ENCODE measurements around the gene UNC93A. TPM values are rescaled to one million over a fixed set of nuclear protein-coding genes. Genes with fewer than 3 reads are reported as not detected.

The UNC93A gene
- total RNA-seq, 1 experiment from 2014 or later = not detected

DNA sequence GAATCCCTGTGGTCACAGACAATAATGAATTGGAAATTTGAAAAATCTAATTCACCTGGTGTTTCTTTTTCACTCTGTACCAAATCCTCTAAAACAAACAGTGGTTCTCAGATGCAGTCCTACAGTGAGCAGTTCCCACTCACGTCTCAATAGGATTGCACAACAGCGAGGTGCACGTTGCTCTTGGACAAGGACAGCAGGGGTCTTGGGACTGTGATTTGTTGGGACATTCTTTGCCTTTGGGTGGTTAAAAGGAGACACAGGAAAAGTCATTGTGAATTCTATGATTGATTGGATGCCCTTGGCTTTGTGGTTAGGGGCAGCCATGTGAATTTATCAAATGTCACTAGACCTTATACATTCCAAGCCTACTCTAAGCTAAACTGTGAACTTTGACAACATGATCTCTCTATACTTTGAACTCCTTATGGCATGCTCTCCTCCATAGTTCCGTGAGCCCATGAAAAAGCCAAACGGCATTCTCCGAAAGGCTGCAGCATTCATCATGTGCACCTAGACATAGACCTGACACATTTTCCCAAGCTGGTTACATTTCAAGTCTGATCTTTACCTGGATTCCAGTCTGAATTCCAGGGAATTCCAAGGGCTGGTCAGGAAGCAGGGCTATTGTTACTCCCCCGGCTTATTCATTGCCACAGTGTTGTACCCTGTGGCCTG, 647 bp downstream of the UNC93A start:
- no peak for DNase-seq (ENCODE audit: low spot score)
- in situ Hi-C loops (cut with HindIII; ENCODE audit: low sequenced_read_pairs) = no loop called here

- DNase-seq (ENCODE audit: low spot score) = no peak
- in situ Hi-C loops (cut with HindIII; ENCODE audit: low sequenced_read_pairs) = no loop called here
Measured at GRCh38 chr6:167292301-167293087, 1.4 kb downstream of the UNC93A start.

DNA sequence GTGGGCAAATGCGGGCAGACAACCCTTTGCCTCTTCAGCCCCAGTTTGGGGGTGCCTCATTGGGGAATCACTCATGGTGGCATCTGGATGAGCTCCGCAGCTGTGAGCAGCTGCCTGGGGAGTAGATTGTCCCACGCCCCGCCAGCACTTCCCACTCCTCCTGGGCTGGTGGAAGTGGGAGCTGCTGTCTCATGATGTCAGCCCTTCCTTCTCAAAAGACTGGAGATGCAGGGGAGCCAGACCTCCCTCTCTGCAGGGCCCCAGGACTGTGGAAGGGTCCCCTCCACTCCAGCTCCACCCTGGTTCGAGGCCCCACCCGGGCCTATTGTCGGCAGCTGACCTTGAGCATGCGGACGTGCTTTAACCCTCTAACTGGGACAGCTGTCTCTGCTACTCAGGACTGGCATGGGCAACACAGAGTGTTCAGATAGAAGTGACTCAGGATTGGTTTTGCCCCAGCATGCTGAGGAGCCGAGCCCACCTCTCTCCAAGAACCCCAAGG, 2.0 kb downstream of the UNC93A start:
- in situ Hi-C loops (cut with HindIII; ENCODE audit: low sequenced_read_pairs) = no loop called here
- DNase-seq (ENCODE audit: low spot score) = no peak

- DNase-seq (ENCODE audit: low spot score) = no peak
- in situ Hi-C loops (cut with HindIII; ENCODE audit: low sequenced_read_pairs) = no loop called here
Measured at GRCh38 chr6:167293590-167294091, 2.5 kb downstream of the UNC93A start.

GRCh38 chr6:167294241-167294640, 3.1 kb downstream of the UNC93A start:
- in situ Hi-C loops (cut with HindIII; ENCODE audit: low sequenced_read_pairs) = no loop called here
- DNase-seq (ENCODE audit: low spot score) = no peak

- DNase-seq (ENCODE audit: low spot score) = no peak
- in situ Hi-C loops (cut with HindIII; ENCODE audit: low sequenced_read_pairs) = no loop called here
Measured at GRCh38 chr6:167294651-167295494, 3.8 kb downstream of the UNC93A start.

DNA sequence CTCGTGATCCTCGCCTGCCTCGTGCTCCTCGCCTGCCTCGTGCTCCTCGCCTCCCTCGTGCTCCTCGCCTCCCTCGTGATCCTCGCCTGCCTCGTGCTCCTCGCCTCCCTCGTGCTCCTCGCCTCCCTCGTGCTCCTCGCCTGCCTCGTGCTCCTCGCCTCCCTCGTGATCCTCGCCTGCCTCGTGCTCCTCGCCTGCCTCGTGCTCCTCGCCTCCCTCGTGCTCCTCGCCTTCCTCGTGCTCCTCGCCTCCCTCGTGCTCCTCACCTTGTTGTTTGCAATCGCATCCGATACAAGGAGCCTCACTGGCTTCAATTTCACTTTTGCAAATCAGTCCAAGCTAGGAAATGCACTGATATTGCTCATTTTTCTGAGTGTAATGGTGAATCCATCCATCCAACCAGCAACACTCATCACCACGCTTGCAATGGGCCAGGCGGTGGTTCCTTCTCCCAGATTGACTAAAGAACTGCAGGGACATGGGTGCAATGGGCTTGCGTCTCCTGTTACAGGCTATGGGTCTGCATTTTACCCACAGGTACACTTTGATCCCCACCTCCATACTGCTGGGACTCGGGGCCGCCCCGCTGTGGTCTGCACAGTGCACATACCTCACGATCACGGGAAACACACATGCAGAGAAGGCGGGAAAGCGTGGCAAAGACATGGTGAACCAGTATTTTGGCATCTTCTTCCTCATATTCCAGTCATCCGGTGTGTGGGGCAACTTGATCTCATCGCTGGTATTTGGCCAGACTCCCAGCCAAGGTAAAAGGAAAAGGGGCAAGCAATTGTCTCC, 4.6 kb downstream of the UNC93A start:
- DNase-seq (ENCODE audit: low spot score) = no peak
- in situ Hi-C loops (cut with HindIII; ENCODE audit: low sequenced_read_pairs) = no loop called here

DNA sequence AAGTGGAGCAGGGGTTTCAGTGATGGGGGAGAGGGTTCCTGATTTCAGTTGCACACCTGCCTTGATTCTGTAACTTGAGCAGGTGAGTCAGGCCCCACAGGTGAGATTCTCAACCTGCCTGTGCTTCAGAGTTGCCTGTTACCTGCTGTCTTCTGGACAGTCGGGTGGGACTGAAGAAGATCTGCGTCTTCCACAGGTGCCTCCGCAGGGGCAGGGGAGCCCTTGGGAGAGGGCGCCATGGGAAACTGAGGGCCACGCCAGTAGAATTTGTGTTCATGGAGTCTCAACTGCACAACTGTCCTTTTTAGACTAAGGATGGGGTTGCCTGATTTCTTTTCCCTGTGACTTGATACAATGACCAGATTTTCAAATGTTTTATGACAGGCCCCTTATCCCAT, 5.2 kb downstream of the UNC93A start:
- in situ Hi-C loops (cut with HindIII; ENCODE audit: low sequenced_read_pairs) = no loop called here
- DNase-seq (ENCODE audit: low spot score) = no peak

- no peak for DNase-seq (ENCODE audit: low spot score)
- in situ Hi-C loops (cut with HindIII; ENCODE audit: low sequenced_read_pairs) = no loop called here
Measured at GRCh38 chr6:167296902-167297301, 5.8 kb downstream of the UNC93A start.

DNA sequence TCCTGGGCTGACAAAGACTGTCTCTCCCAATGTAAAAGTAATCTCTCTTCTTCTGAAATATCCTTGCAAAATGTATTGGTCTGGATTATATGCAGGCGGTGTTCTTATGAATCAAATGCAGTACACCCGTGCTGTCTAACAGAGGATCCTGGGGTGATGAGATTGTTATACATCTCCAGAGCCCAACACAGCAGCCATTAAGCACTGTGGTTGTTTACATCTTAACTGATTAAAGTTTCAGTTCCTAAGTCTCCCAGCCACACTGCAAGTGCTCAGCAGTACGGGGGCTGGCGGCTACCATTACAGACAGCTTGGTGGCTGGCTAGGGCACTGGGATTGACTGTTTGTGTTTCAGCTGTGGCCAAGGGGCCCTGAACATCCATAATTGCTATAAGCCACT, 7.0 kb downstream of the UNC93A start:
- in situ Hi-C loops (cut with HindIII; ENCODE audit: low sequenced_read_pairs) = no loop called here

GRCh38 chr6:167299641-167300308, 8.7 kb downstream of the UNC93A start:
- DNase-seq (ENCODE audit: low spot score) = no peak
- in situ Hi-C loops (cut with HindIII; ENCODE audit: low sequenced_read_pairs) = no loop called here

More for the DNA sequence above, 7.0 kb downstream of the UNC93A start:
- DNase-seq (ENCODE audit: low spot score) = no peak

DNA sequence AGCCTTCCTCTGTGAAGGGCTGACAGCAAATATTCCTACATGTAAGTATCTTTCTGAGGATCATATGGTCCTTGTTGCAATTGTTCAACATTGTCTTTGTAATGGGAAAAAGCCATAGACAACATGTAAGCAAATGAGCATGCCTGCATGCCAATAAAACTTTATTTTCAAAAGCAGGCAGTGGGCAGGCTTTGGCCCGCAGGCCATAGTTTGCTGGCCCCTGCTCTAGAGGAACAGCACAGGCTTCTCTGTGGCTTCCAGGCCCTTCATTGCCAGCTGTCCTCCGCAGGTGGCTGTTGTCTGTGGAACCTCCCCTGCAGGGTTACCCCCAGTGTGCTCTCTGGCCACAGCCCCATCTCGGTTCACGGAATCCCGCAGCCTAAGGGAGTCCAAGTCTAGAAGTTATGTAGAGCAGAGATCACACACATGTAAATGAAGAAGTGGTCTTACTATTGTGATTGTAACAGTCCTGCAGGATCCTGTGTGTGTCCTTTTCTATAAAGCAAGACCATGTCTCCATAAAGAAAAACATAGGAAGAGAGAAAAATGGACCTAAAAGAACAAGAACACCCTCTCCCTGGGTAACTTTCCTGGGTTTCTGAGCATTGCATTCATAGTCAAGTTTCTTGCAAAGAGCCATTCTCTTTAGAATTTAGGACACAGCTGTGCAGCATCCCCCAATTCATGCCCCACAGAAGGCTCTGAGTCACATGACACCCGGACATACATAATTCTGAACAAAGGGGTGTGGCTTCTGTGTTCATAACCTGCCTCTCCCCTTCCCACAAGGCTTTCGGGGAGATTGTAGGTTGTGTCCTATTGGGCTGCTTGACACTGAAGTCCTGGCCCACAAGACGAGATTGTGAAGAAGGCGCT, 10.0 kb downstream of the UNC93A start:
- in situ Hi-C loops (cut with HindIII; ENCODE audit: low sequenced_read_pairs) = no loop called here

GRCh38 chr6:167302074-167302473, 11.0 kb downstream of the UNC93A start:
- DNase-seq (ENCODE audit: low spot score) = no peak
- in situ Hi-C loops (cut with HindIII; ENCODE audit: low sequenced_read_pairs) = no loop called here

More for the DNA sequence above, 10.0 kb downstream of the UNC93A start:
- no peak for DNase-seq (ENCODE audit: low spot score)

DNA sequence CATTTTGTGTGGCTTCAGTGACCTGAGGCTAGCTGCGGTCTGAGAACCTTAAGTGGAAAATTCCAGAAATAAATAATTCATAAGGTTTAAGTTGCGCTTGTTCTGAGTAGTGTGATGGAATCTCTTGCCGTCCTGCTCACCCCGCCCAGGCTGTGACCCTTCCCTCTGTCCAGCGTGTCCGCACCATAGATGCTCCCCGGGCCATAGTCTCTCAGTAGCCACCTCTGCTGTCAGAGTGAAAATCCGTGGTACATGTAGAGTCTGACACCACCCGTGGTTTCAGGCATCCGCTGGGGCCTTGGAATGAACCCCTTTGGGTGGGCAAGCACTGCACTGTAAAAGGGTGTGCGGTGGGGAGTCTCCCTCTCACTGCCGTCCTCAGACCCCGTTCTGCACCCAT, 11.7 kb downstream of the UNC93A start:
- in situ Hi-C loops (cut with HindIII; ENCODE audit: low sequenced_read_pairs) = no loop called here
- no peak for DNase-seq (ENCODE audit: low spot score)

DNA sequence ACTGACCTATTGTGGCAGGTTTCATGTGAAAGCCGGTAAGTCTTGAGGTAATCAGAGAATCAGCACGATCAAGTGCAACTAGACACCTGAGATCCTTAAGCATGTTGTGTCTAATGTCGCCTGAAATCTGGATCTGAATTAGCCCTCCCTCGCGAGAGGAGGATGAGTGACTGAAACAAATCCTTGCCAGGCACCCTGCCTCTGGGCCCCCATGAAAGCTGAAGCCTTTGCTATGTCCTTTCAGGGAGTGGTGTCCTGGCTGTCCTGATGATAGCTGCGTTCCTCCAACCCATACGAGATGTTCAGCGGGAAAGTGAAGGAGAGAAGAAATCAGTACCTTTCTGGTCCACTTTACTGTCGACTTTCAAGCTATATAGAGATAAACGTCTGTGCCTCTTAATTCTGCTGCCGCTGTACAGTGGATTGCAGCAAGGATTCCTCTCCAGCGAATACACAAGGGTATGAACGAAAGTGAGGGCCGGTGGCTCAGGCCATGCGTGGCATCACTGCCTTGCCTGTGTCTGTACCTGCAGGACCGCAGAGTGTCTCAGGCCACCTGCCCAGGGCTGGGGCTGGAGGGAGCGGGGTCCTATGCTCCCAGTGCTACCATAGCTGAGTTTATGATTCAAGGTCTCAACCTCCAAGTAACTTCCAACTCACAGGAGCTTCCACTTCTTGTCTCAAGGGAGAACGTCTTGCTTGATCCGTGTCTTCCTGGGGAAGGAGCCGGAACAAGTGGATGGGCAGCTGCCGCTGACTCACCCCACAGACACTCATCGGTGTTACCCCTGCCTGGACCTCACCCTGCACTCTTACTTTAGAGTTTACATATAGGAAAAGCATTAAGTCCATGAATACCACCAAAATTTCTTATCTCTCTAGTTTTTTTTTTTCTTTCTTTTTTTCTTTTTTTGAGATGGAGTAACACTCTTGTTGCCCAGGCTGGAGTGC, 12.8 kb downstream of the UNC93A start:
- in situ Hi-C loops (cut with HindIII; ENCODE audit: low sequenced_read_pairs) = no loop called here
- DNase-seq (ENCODE audit: low spot score) = no peak

- in situ Hi-C loops (cut with HindIII; ENCODE audit: low sequenced_read_pairs) = no loop called here
- DNase-seq (ENCODE audit: low spot score) = no peak
Measured at GRCh38 chr6:167304912-167305311, 13.8 kb downstream of the UNC93A start.
